NCI-H2029 treated with DMSO at 0.1 percent for 48 hours (cell line): ENCODE results near the gene VPS41.

Source experiments
- DNase-seq: peaks from one replicate; lab custom pipeline; 2025; lab: John Stamatoyannopoulos, UW

VPS41 gene

DNA sequence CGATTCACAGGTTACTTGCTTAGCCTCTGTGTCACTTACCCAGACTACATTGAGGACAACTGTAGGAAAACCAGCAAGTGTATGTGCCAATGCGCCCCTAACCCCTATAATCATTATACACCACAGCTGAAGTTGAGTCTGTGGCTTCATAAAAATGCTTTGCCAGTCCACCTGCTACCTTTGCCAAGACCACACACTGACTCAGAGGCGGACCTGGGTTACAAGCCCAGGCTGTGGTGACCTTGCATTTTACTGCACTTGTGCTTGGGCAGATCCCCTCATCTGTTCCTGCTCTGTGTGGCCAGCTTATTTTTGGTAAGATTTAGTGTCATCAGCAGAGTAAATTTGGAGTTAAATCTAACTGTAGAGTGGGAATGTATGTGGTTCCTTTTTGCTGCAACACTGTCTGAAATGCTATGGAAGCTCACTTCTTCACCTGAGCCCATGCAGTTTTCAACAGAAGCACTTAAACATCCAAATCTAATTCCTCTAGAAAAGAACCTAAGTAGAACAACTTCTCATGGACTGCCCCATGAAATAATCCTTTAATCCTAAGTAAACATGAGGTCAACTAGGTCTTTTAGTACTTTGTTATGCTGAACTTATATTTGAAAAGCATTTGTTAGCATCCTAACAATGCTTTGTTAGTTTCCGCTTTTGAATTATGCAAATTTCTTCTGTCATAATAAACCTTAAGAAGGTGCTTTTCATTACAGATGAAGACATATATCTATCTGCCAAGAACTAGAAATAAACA lies 181.6 kb downstream of the VPS41 start:
- no peak for DNase-seq

DNA sequence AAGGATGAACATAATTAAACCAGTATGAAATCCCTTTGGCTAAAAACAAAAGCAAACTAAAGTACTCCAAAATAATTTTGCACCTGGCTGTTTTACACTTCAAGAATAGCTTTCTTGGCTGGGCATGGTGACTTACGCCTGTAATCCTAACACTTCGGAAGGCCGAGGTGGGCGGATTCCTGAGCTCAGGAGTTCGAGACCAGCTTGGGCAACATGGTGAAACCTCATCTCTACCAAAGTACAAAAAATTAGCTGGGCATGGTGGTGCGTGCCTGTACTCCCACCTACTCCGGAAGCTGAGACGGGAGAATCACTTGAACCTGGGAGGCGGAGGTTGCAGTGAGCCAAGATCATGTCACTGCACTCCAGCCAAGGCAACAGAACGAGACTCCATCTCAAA lies 185.7 kb downstream of the VPS41 start:
- no peak for DNase-seq

DNA sequence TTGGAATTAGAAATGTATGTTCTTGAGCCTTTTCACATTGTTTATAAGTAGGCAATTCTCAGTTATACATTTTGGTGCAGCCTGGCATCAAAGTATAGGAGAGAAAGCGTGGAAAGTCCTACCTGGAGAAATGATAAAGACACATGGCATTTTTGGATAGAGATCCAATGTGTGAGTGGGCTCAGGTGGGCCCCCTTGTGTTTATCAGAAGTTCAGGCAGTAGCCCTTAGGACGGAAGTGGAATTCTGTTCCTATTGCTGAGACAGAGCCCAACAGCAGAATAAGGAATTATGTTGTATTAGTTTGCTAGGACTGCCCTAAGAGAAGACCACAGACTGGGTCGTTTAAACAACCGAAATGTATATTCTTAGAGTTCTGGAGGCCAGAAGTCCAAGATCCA lies 192.6 kb downstream of the VPS41 start:
- DNase-seq = no peak

DNA sequence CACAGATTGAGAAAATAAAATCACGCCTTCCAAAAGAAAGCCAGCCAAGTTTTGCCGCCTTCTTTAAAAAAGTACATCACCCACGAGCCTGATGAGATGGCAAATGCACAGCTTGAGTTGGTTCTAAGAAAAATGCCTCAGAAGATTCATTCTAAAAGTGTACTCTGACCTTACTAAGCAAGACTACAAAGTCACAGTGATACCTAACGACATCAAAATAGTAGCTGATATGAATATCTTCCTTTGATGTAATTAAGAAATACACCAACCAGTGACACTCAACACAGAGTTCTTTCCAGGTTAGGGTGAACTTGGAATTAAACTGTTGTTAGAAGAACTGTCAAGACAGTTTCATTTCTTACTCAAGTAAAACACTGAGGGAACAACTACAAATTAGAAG lies 199.9 kb downstream of the VPS41 start:
- DNase-seq = no peak

GRCh38 chr7:38704751-38705150 lies 204.2 kb downstream of the VPS41 start:
- no peak for DNase-seq

DNA sequence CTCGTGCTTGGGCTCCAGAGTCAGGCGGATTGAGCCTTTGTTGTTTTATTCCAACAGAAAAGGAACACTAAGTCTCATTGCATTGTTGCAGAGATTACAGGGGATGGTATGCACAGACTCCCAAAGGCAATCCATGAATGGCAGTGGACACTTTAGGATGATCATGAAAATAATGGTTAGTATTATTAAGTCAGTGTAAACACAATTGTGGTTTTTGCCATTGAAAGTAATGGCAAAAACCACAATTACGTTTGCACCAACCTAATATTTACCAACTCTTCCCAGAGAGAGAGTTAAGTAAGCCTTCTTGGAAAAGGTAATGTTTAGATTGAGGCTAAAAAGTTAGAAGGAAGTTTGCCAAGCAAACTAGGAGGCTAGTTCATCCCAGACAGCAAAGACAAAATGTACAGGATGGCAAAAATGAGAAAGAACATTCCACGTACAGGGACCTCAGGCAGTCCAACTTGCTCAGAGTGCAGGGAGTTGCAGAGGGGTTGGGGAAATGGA lies 204.9 kb downstream of the VPS41 start:
- no peak for DNase-seq

DNA sequence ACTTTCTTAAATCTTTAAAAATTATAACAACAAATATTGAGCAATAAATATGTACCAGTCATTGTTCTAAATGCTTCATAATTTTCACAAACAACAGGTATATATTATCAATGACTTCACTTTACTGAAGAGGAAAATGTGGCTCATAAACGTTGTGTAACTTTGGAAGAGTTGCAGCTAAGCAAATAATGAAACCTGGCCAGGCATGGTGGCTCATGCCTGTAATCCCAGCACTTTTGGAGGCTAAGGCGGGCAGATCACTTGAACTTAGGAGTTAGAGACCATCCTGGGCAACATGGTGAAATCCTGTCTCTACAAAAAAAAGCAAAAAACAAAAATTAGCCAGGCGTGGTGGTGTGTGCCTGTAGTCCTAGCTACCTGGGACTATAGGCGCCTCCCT lies 205.9 kb downstream of the VPS41 start:
- no peak for DNase-seq

GRCh38 chr7:38702002-38702535 lies 206.9 kb downstream of the VPS41 start:
- DNase-seq = no peak

- no peak for DNase-seq
Observed at GRCh38 chr7:38700116-38700515, 208.9 kb downstream of the VPS41 start.

DNA sequence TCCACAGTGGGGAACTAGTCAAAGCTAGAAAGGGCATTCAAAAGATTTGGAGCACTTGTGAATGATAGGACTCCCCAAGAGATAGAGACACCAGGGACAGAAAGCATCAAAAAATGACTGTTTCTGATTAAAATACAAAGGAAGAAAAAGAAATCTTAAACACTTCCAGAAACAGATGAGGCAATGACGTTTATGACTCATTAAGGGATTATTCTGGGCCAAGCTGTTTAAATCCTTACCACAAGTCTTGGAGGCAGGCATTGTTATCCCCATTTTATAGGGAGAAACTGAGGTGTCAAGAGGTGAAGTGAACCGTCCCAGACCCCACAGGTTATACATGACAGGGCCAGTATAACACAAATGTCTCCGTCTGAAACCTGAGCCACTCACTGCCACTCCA lies 209.5 kb downstream of the VPS41 start:
- DNase-seq = no peak

- no peak for DNase-seq
Observed at GRCh38 chr7:38694326-38694725, 214.7 kb downstream of the VPS41 start.

- DNase-seq = no peak
Observed at GRCh38 chr7:38686888-38687287, 222.1 kb downstream of the VPS41 start.

GRCh38 chr7:38685851-38686250 lies 223.1 kb downstream of the VPS41 start:
- DNase-seq = no peak

DNA sequence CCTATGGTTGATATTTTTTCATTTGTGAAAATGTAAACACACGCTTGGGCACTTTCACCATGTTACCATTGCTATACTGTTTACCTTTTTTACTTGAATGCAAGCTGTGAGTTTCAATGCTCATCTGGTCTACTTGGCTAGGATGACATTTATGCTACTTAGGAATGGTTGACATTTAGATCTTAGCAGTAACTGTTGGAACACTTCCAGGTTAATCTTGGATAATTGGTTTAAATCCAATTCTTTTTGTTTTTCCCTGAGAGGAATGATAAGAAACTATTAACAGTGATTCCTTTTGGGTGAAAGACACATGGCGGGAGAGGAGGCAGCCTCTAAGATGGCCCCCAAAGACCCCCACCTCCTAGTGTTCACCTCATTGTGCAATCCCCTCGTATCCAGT lies 226.4 kb downstream of the VPS41 start:
- peak; percentile 60 for DNase-seq

GRCh38 chr7:38681882-38682281 lies 227.1 kb downstream of the VPS41 start:
- peak; percentile 98 for DNase-seq

DNA sequence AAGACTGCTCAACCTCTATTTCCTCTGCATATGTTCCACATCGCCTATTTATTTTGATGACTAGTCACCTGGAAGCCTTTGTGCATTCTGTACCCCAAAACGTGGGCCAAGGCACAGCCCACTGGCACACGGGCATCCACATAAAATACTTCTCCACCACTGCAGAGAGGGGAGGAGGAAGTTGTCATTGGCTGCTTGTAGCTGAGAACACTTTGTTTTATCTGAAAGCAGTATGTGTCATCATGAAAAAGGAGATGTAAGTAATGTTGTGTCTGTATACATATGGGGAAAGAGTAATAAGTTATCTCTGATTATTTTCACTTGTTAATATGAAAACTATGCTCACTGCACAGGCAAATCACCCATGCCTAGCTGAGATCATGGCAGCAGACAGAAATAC lies 229.6 kb downstream of the VPS41 start:
- no peak for DNase-seq

- no peak for DNase-seq
Observed at GRCh38 chr7:38678698-38679054, 230.3 kb downstream of the VPS41 start.

- no peak for DNase-seq
Observed at GRCh38 chr7:38677981-38678697, 230.9 kb downstream of the VPS41 start.

GRCh38 chr7:38675494-38676106 lies 233.4 kb downstream of the VPS41 start:
- peak; percentile 94 for DNase-seq

DNA sequence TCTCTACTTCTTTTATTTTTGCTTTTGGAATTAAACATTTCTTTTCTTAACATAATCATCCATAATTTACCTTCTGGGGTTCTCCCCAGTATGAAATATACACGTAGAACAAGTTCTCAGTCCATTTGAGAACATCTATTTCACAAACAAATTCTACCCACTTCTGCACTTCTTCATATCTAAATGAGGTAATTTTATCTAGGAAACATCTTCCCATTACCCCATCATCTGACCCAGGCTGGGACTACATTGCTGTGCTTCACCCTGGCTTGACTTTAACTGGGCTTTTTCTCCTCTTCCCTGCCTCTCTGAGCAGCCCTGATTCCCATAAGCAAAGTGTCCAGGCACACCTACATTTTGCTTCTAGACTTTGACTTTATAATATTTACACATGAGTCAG lies 234.5 kb downstream of the VPS41 start:
- DNase-seq = no peak

DNA sequence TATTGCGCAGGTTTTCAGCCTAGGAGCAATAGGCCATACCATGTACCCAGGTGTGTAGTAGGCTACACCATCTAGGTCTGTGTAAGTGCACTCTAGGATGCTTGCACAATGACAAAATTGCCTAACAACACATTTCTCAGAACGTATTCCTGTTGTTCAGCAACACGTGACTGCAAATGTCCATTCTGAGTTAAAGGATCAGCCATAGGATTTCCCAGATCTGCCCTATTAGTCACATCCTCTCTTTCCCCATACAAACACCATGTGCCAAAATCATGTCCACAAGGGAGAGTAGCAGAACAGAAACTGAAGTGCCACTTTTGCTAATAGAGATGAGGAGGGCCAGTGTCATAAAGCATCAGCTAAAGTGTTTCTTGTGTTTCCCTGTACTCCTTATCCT lies 235.2 kb downstream of the VPS41 start:
- peak; percentile 22 for DNase-seq
